Measurements from ENCODE around the gene CDK2. TPM values are rescaled to one million over a fixed set of nuclear protein-coding genes. Genes with fewer than 3 reads are reported as not detected.

CDK2 gene
- total and polyA plus RNA-seq, 9 of the 15 experiments (the other 6 are each of a cell fraction or from before 2014, with no cell fraction given), result 17.4 to 213 (median 109) TPM

GRCh38 chr12:55996201-55996714 lies 29.6 kb downstream of the CDK2 start (continued):
- TF ChIP-seq AFF4 (CRISPR knock-in tag; IDR thresholded peaks at IDR 0.05) (0 out of 2 replicates have a peak, but pooled peaks have one; percentile 50), BRD4 (IDR thresholded peaks at IDR 0.05) (no peak), RBBP5 (IDR thresholded peaks at IDR 0.05; ENCODE audit: borderline replicate concordance, insufficient read depth, low read length, poor library complexity, severe bottlenecking) (no peak), CBX3 (IDR thresholded peaks at IDR 0.05; ENCODE audit: borderline replicate concordance in 1 of 2, low read length in 2 of 2) (no peak), ZNF143 (CRISPR knock-in tag; IDR thresholded peaks at IDR 0.05) (no peak), ZEB2 (IDR thresholded peaks at IDR 0.05) (0 out of 2 replicates have a peak, but pooled peaks have one; percentile 20), CLOCK (CRISPR knock-in tag; IDR thresholded peaks at IDR 0.05; ENCODE audit: borderline replicate concordance) (no peak), SETDB1 (IDR thresholded peaks at IDR 0.05; ENCODE audit: low read length) (no peak), MECOM (CRISPR knock-in tag; IDR thresholded peaks at IDR 0.05) (no peak), ZHX1 (conservative IDR thresholded peaks at IDR 0.05; ENCODE audit: low read length) (no peak), YBX1 (IDR thresholded peaks at IDR 0.05) (no peak), ZKSCAN1 (IDR thresholded peaks at IDR 0.05; ENCODE audit: low read depth, low read length) (no peak), ZNF174 (CRISPR knock-in tag; IDR thresholded peaks at IDR 0.05) (no peak), NR4A1 (CRISPR knock-in tag; IDR thresholded peaks at IDR 0.05) (no peak), NR4A1 (tag; IDR thresholded peaks at IDR 0.05) (no peak), CHD1 (IDR thresholded peaks at IDR 0.05; ENCODE audit: low read length) (no peak), ZNF507 (tag; conservative IDR thresholded peaks at IDR 0.05) (no peak), ERF (CRISPR knock-in tag; IDR thresholded peaks at IDR 0.05) (no peak), NFE2L1 (tag; IDR thresholded peaks at IDR 0.05; ENCODE audit: borderline replicate concordance, low read depth) (no peak), ZFX (CRISPR knock-in tag; IDR thresholded peaks at IDR 0.05) (no peak)
